RWPE1 (cell line): ENCODE data around the gene FAM217B.
A peak's percentile ranks its signal among the peaks of the same experiment; 100 is the strongest.

Source experiments
- CTCF ChIA-PET: fragments of 350-600 bp; sonication (Branson Sonifier 250); formaldehyde crosslinking; extraction: SDS; loops from one replicate; lab custom pipeline; 2021; lab: Yijun Ruan, JAX
- POLR2A ChIA-PET: fragments of 400-600 bp; formaldehyde crosslinking; extraction: SDS; loops from one replicate; lab custom pipeline; 2020; ENCODE audit warnings: antibody characterized with exemption; ENCODE audit not compliant: low non-redundant PET; lab: Yijun Ruan, JAX
- DNase-seq: peaks from one replicate; pipeline ENCODE4 v3.0.0; 2012; ENCODE audit warnings: low spot score
- H3K27ac ChIP-seq: fragments of 450-650 bp; 2 replicates; pipeline ENCODE4 v1.5.1; 2017
- CTCF ChIP-seq: fragments of 450-650 bp; conservative IDR thresholded peaks from 2 replicates; pipeline ENCODE4 v1.5.1; 2017; ENCODE audit warnings: low read depth, mild to moderate bottlenecking

Gene FAM217B

GRCh38 chr20:59940956-59941294, 736 bp downstream of the FAM217B start:
- TF ChIP-seq CTCF: no peak
- CTCF ChIA-PET: interaction anchor here (0.5 to 1.4 kb wide), 4 partner anchors 16 to 369 kb away, joined by 3 to 5 read pairs (median 3); no protein-coding TSS in a partner anchor
- peak overlapping the region; percentile 97 for H3K27ac ChIP-seq
- POLR2A ChIA-PET: interaction anchor here (0.5 to 1.5 kb wide), 3 partner anchors 9 to 263 kb away, joined by 3 read pairs; no protein-coding TSS in a partner anchor
- no peak for DNase-seq

GRCh38 chr20:59942245-59942644, 2.1 kb downstream of the FAM217B start:
- POLR2A ChIA-PET: no interaction called here
- DNase-seq: no peak
- TF ChIP-seq CTCF: no peak
- H3K27ac ChIP-seq: no peak overlapping the region
- CTCF ChIA-PET: no interaction called here

- ChIA-PET POLR2A (interaction anchor here (0.9 kb wide), 1 partner anchor 18 kb away, joined by 3 read pairs; no protein-coding TSS in a partner anchor), CTCF (interaction anchor here (1.2 to 1.5 kb wide), 2 partner anchors 9 to 11 kb away, joined by 6 to 7 read pairs; partner anchors contain the start of gene SYCP2)
- no peak for TF ChIP-seq CTCF
- no peak for DNase-seq
- H3K27ac ChIP-seq: no peak overlapping the region
Observed at GRCh38 chr20:59944726-59945125, 4.5 kb downstream of the FAM217B start.

- CTCF ChIA-PET: interaction anchor here (1.2 to 4.1 kb wide), 3 partner anchors 9 to 11 kb away, joined by 6 to 16 read pairs (median 7); partner anchors contain the start of gene SYCP2
Observed at GRCh38 chr20:59945175-59945574, 5.0 kb downstream of the FAM217B start.

GRCh38 chr20:59945731-59946130, 5.5 kb downstream of the FAM217B start:
- POLR2A ChIA-PET: no interaction called here
- CTCF ChIA-PET: interaction anchor here (1.2 to 4.1 kb wide), 3 partner anchors 8 to 103 kb away, joined by 6 to 16 read pairs (median 6); partner anchors contain the start of gene SYCP2
- TF ChIP-seq CTCF: no peak
- no peak for DNase-seq
- H3K27ac ChIP-seq: no peak overlapping the region

More at GRCh38 chr20:59945175-59945574, 5.0 kb downstream of the FAM217B start:
- no peak overlapping the region for H3K27ac ChIP-seq
- POLR2A ChIA-PET: no interaction called here
- no peak for DNase-seq
- TF ChIP-seq CTCF: no peak

GRCh38 chr20:59947376-59947775, 7.2 kb downstream of the FAM217B start:
- no peak for TF ChIP-seq CTCF
- no peak for DNase-seq
- no peak overlapping the region for H3K27ac ChIP-seq
- POLR2A ChIA-PET: no interaction called here
- CTCF ChIA-PET: interaction anchor here (0.9 to 4.1 kb wide), 5 partner anchors 13 to 105 kb away, joined by 3 to 16 read pairs (median 6); partner anchors contain the start of gene SYCP2
